H9 (cell line): ENCODE measurements around the gene CHKB. TPM values are rescaled to one million over a fixed set of nuclear protein-coding genes. Genes with fewer than 3 reads are reported as not detected.

Experiments
- DNase-seq: peaks from one replicate; pipeline ENCODE4 v3.0.0-alpha.2; 2017
- H2AFZ ChIP-seq: one replicate; pipeline ENCODE4 v1.6.1; 2013; ENCODE audit warnings: mild to moderate bottlenecking, low read length, control low read depth, moderate library complexity
- H2AK5ac ChIP-seq: 2 replicates; pipeline ENCODE4 v1.6.1; 2013; ENCODE audit warnings: low read length, control low read depth, mixed read lengths; ENCODE audit not compliant: insufficient read length
- H2BK120ac ChIP-seq: one replicate; pipeline ENCODE4 v1.6.1; 2013; ENCODE audit warnings: low read depth, mild to moderate bottlenecking, low read length, control low read depth, inconsistent platforms; ENCODE audit not compliant: poor library complexity, severe bottlenecking
- H2BK12ac ChIP-seq: 2 replicates; pipeline ENCODE4 v1.6.1; 2013; ENCODE audit warnings: low read length, control low read depth, mixed read lengths, low read depth; ENCODE audit not compliant: insufficient read length
- H2BK15ac ChIP-seq: 2 replicates; pipeline ENCODE4 v1.6.1; 2013; ENCODE audit warnings: low read depth, low read length, control low read depth
- H2BK20ac ChIP-seq: one replicate; pipeline ENCODE4 v1.6.1; 2013; ENCODE audit warnings: low read depth, mild to moderate bottlenecking, low read length, control low read depth, inconsistent platforms; ENCODE audit not compliant: poor library complexity, severe bottlenecking
- H2BK5ac ChIP-seq: 2 replicates; pipeline ENCODE4 v1.6.1; 2013; ENCODE audit warnings: low read length, control low read depth, mixed read lengths; ENCODE audit not compliant: insufficient read length
- H3K14ac ChIP-seq: 2 replicates; pipeline ENCODE4 v1.6.1; 2013; ENCODE audit warnings: low read length, control low read depth; ENCODE audit not compliant: insufficient read depth
- H3K18ac ChIP-seq: 2 replicates; pipeline ENCODE4 v1.6.1; 2013; ENCODE audit warnings: low read depth, mild to moderate bottlenecking, mixed read lengths, low read length, control low read depth; ENCODE audit not compliant: insufficient read length
- H3K23ac ChIP-seq: 2 replicates; pipeline ENCODE4 v1.6.1; 2013; ENCODE audit warnings: low read length, control low read depth, mixed read lengths, low read depth; ENCODE audit not compliant: insufficient read length
- H3K23me2 ChIP-seq: 2 replicates; pipeline ENCODE4 v1.6.1; 2013; ENCODE audit warnings: low read depth, mild to moderate bottlenecking, mixed read lengths, low read length, control low read depth; ENCODE audit not compliant: insufficient read length, poor library complexity, severe bottlenecking
- H3K27ac ChIP-seq: 2 replicates; pipeline ENCODE4 v1.5.1; 2013; ENCODE audit warnings: low read length, control low read depth, mixed read lengths, low read depth; ENCODE audit not compliant: insufficient read length
- H3K27me3 ChIP-seq: 2 replicates; pipeline ENCODE4 v1.6.1; 2013; ENCODE audit warnings: low read length, control low read depth, inconsistent platforms; ENCODE audit not compliant: insufficient read depth
- H3K4ac ChIP-seq: 2 replicates; pipeline ENCODE4 v1.6.1; 2013; ENCODE audit warnings: low read depth, mild to moderate bottlenecking, control low read depth, inconsistent platforms, low read length, moderate library complexity
- H3K4me1 ChIP-seq: 2 replicates; pipeline ENCODE4 v1.6.1; 2013; ENCODE audit warnings: low read length, control low read depth, inconsistent platforms; ENCODE audit not compliant: insufficient read depth
- H3K4me2 ChIP-seq: 2 replicates; pipeline ENCODE4 v1.6.1; 2013; ENCODE audit warnings: low read length, control low read depth, mixed read lengths; ENCODE audit not compliant: insufficient read length, insufficient read depth
- H3K56ac ChIP-seq: 2 replicates; pipeline ENCODE4 v1.6.1; 2013; ENCODE audit warnings: low read depth, mild to moderate bottlenecking, mixed read lengths, low read length, control low read depth; ENCODE audit not compliant: insufficient read length
- H3K79me1 ChIP-seq: 2 replicates; pipeline ENCODE4 v1.6.1; 2013; ENCODE audit warnings: low read depth, mild to moderate bottlenecking, moderate library complexity, low read length, control low read depth, inconsistent platforms; ENCODE audit not compliant: insufficient read depth, poor library complexity, severe bottlenecking
- H3K79me2 ChIP-seq: 2 replicates; pipeline ENCODE4 v1.6.1; 2013; ENCODE audit warnings: low read length, control low read depth, inconsistent platforms; ENCODE audit not compliant: insufficient read depth
- H3K9ac ChIP-seq: 2 replicates; pipeline ENCODE4 v1.6.1; 2013; ENCODE audit warnings: low read length, control low read depth, mixed read lengths; ENCODE audit not compliant: insufficient read length; ENCODE audit errors: extremely low read depth
- H3K9me3 ChIP-seq: one replicate; pipeline ENCODE4 v1.6.1; 2013; ENCODE audit warnings: low read depth, low read length, inconsistent platforms; ENCODE audit not compliant: control insufficient read depth
- H3T11ph ChIP-seq: one replicate; pipeline ENCODE4 v1.6.1; 2013; ENCODE audit warnings: mild to moderate bottlenecking, low read length, control low read depth, inconsistent platforms
- H4K20me1 ChIP-seq: one replicate; pipeline ENCODE4 v1.6.1; 2013; ENCODE audit not compliant: control insufficient read depth, insufficient read length, insufficient read depth
- H4K5ac ChIP-seq: 2 replicates; pipeline ENCODE4 v1.6.1; 2013; ENCODE audit warnings: low read depth, mild to moderate bottlenecking, mixed read lengths, low read length, control low read depth; ENCODE audit not compliant: insufficient read length
- H4K8ac ChIP-seq: replicated peaks from 2 replicates; pipeline ENCODE4 v1.6.1; 2013; ENCODE audit warnings: low read length, control low read depth, mixed read lengths, low read depth; ENCODE audit not compliant: insufficient read length
- H4K91ac ChIP-seq: 2 replicates; pipeline ENCODE4 v1.6.1; 2013; ENCODE audit warnings: low read depth, mild to moderate bottlenecking, moderate library complexity, mixed read lengths, low read length, control low read depth; ENCODE audit not compliant: insufficient read length
- H3K27ac Mint-ChIP-seq, 3 experiments: 2 replicates in 2 of 3; 3 replicates in 1 of 3; pipeline ENCODE4 v1.8.0; 2020 to 2021; ENCODE audit warnings: mixed read lengths in 3 of 3, mild to moderate bottlenecking in 1 of 3, moderate library complexity in 1 of 3
- H3K27me3 Mint-ChIP-seq: 2 replicates; pipeline ENCODE4 v1.8.0; 2021; ENCODE audit warnings: low read depth, mild to moderate bottlenecking, moderate library complexity, mixed read lengths
- H3K36me3 Mint-ChIP-seq, 3 experiments: 2 replicates in 2 of 3; 3 replicates in 1 of 3; pipeline ENCODE4 v1.8.0; 2020 to 2021; ENCODE audit warnings: low read depth in 3 of 3, mixed read lengths in 3 of 3; ENCODE audit not compliant: insufficient read depth in 1 of 3
- H3K4me1 Mint-ChIP-seq, 2 experiments: 2 replicates each; pipeline ENCODE4 v1.8.0; 2020; ENCODE audit warnings: mixed read lengths in 2 of 2
- H3K4me3 Mint-ChIP-seq, 2 experiments: 2 replicates in 1 of 2; 3 replicates in 1 of 2; pipeline ENCODE4 v1.8.0; 2020 to 2021; ENCODE audit warnings: mild to moderate bottlenecking in 2 of 2, mixed read lengths in 2 of 2, moderate library complexity in 1 of 2
- H3K9me3 Mint-ChIP-seq, 2 experiments: 2 replicates in 1 of 2; 3 replicates in 1 of 2; pipeline ENCODE4 v1.8.0; 2020; ENCODE audit warnings: mild to moderate bottlenecking in 2 of 2, mixed read lengths in 2 of 2, moderate library complexity in 1 of 2
- WGBS: extraction: QIAGEN DNeasy Blood & Tissue Kit; methylation state at CpG from one replicate; pipeline ENCODE4 v1.1.7; 2013; ENCODE audit warnings: missing lambda C conversion rate, low lambda C conversion rate, mixed read lengths; ENCODE audit not compliant: insufficient read length; ENCODE audit errors: extremely low coverage; 5-methylcytosine and 5-hydroxymethylcytosine counted together
- total RNA-seq: library from RNA; stranded (reverse); gene quantifications from 2 replicates; pipeline ENCODE4 v1.2.1, GENCODE V29; 2021
- TF ChIP-seq, protein P1 (sequence below): fragments of 200-600 bp; sonication (generic); conservative IDR thresholded peaks from 3 replicates; pipeline ENCODE4 v1.8.0; 2021; ENCODE audit warnings: antibody characterized with exemption, mild to moderate bottlenecking

CHKB gene
- total RNA-seq, 1 experiment from 2014 or later: 64.9 TPM

- H4K91ac ChIP-seq: no peak overlapping the region
- H2BK20ac ChIP-seq: no peak overlapping the region
- no peak overlapping the region for H3K4ac ChIP-seq
- H2AK5ac ChIP-seq: no peak overlapping the region
- TF ChIP-seq, protein P1, sequence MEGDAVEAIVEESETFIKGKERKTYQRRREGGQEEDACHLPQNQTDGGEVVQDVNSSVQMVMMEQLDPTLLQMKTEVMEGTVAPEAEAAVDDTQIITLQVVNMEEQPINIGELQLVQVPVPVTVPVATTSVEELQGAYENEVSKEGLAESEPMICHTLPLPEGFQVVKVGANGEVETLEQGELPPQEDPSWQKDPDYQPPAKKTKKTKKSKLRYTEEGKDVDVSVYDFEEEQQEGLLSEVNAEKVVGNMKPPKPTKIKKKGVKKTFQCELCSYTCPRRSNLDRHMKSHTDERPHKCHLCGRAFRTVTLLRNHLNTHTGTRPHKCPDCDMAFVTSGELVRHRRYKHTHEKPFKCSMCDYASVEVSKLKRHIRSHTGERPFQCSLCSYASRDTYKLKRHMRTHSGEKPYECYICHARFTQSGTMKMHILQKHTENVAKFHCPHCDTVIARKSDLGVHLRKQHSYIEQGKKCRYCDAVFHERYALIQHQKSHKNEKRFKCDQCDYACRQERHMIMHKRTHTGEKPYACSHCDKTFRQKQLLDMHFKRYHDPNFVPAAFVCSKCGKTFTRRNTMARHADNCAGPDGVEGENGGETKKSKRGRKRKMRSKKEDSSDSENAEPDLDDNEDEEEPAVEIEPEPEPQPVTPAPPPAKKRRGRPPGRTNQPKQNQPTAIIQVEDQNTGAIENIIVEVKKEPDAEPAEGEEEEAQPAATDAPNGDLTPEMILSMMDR: no peak
- no peak overlapping the region; a peak in 1 of 7 replicates for H3K27ac Mint-ChIP-seq
- no peak overlapping the region for H3K27ac ChIP-seq
- peak overlapping the region; percentile 81 for H3K4me2 ChIP-seq
- no peaks in the 10 kb centered on the region for H3K79me2 ChIP-seq
- H2BK15ac ChIP-seq: no peak overlapping the region
- H3K79me1 ChIP-seq: no peaks in the 10 kb centered on the region
- no peak overlapping the region for H4K5ac ChIP-seq
- H3K27me3 Mint-ChIP-seq: peaks cover 29% of the 10 kb centered on the region
- H3K18ac ChIP-seq: no peak overlapping the region
- peak overlapping the region; percentile 74 to 91 for H3K4me3 Mint-ChIP-seq
- no peak overlapping the region for H2AFZ ChIP-seq
- no peak overlapping the region for H3K23ac ChIP-seq
- WGBS: 100% methylated on average over 4 of the region's 16 CpGs
- peaks cover 5% of the 10 kb centered on the region; the same call in 1 of the 2 replicates for H3K4me1 ChIP-seq
- peaks cover 4% of the 10 kb centered on the region; the same call in 1 of the 2 replicates for H3K27me3 ChIP-seq
- peaks cover 18% of the 10 kb centered on the region for H3K23me2 ChIP-seq
- H3K9ac ChIP-seq: peak overlapping the region; percentile 40
- no peak for DNase-seq
- H3K56ac ChIP-seq: no peak overlapping the region
- H3K9me3 ChIP-seq: no peaks in the 10 kb centered on the region
- H3K4me1 Mint-ChIP-seq: peaks cover 7 to 8% of the 10 kb centered on the region in 2 experiments
- no peaks in the 10 kb centered on the region for H3K9me3 Mint-ChIP-seq
- H4K20me1 ChIP-seq: peaks cover 2% of the 10 kb centered on the region
- no peak overlapping the region for H2BK12ac ChIP-seq
- H3K14ac ChIP-seq: 0 out of 2 replicates have a peak overlapping the region, but pooled peaks have one; percentile 38
- H3K36me3 Mint-ChIP-seq: peaks cover 0 to 3% (median 0%) of the 10 kb centered on the region in 3 experiments; a peak in 2 of 7 replicates
- H3T11ph ChIP-seq: no peak overlapping the region
- H4K8ac ChIP-seq: no peak overlapping the region
- H2BK5ac ChIP-seq: no peak overlapping the region
- H2BK120ac ChIP-seq: no peak overlapping the region
Measured at GRCh38 chr22:50628543-50629134, 46.0 kb upstream of the CHKB start.
